HG03066 (cell line): Measurements from ENCODE around the gene CSMD2.

Experiments used
- ATAC-seq: cut with Tn5 transposase; IDR thresholded peaks from one replicate; pipeline ENCODE4 v1.9.1; 2021; ENCODE audit warnings: low read depth; ENCODE audit not compliant: unreplicated experiment

CSMD2 gene

GRCh38 chr1:33599516-33600115 lies 565.4 kb downstream of the CSMD2 start:
- no peak for ATAC-seq

DNA sequence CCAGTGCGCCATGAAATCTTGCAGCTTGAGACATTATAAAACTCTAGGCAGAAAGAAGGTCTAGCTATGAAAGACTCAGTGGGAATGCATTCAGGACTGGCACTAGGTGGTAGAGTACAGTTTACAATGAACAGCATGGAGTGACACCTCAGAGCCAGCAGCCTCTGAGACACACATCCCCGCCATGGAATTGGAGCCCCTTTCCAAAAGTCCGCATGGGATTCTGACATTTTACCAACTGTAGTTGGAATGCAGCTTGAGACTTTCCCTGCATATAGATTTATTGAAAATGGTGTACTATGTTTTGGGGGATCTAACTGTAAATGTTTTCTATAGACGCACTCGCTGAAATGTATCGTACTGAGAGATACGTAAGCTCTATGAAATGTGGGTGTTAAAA lies 576.3 kb downstream of the CSMD2 start:
- no peak for ATAC-seq

GRCh38 chr1:33586795-33587194 lies 578.2 kb downstream of the CSMD2 start:
- no peak for ATAC-seq

GRCh38 chr1:33586106-33586505 lies 578.9 kb downstream of the CSMD2 start:
- ATAC-seq = no peak

GRCh38 chr1:33583567-33583966 lies 581.5 kb downstream of the CSMD2 start:
- no peak for ATAC-seq

- ATAC-seq = no peak
Measured at GRCh38 chr1:33578557-33579448, 586.2 kb downstream of the CSMD2 start.

- ATAC-seq = no peak
Measured at GRCh38 chr1:33577663-33578062, 587.4 kb downstream of the CSMD2 start.

DNA sequence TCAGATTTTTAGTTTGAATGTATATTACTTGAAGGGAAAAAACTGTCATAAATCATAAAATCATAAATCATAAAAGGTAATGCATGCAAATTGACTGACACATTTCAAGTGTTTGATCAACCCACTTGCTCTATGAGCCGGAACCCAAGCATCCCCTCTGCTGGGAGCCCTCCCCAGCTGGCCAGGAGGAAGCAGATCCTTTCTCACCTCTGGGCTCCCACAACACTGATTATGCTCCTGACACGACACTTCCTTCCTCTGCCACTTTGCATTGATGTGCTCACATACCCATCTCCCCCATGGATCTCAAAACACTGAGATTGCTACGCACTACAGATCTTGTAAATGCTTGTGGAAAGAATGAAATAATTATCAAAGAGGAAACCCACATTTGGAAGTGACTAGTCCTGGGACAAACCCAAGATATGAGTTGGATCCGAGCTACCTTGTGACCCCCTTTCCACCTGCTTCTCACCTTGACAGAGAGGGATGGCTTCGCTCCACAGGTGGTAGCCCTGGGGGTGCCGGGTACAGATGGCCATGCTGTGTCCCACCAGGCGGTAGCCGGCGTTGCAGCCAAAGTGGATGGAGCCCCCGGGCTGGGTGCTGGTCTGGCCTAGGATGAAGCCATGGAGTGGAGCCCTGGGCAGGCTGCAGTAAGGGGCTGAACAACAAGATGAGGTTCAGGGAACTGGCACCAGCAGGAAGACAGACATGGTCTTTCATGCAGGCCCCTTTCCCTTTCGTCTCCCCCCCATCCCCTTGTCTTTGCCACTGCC lies 588.0 kb downstream of the CSMD2 start:
- ATAC-seq = no peak

- no peak for ATAC-seq
Measured at GRCh38 chr1:33575324-33575879, 589.6 kb downstream of the CSMD2 start.

GRCh38 chr1:33573661-33574060 lies 591.4 kb downstream of the CSMD2 start:
- no peak for ATAC-seq

DNA sequence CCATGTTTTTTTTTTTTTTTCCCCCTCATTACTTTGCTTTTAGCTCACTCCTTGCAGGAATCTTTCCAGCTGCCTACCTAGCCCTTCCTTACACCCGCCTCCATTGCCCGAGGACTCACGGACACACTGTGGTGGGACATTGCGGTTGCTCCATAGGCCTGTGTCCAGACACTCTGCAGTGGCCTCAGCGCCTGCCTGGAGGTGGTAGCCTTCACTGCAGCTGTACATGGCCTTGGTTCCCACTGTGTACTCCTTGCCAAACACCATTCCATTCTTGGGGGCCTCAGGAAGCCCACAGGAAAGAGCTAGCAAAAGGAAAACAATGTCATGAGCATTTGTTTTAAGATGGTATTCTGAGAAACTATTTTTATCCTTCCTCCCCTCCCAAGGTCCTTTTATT lies 592.6 kb downstream of the CSMD2 start:
- no peak for ATAC-seq

GRCh38 chr1:33569331-33569730 lies 595.7 kb downstream of the CSMD2 start:
- no peak for ATAC-seq

DNA sequence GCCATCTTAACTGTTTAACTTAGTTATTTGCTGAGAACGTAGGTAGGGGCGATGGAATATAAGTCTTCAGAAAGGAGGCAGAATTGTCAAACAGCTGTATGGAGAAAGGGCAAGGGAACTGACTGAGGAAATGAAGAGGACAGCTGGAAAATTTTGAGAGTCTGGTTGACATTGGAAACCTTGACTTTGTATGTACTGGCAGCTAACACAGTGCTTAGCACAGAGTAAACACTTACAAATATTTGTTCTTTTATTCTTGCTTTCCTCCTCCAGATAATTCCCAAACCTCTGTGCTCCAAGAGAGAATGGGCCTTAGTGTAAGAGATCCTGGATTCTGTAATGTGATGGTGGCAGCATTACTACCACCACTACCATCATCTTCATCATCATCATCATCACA lies 601.3 kb downstream of the CSMD2 start:
- ATAC-seq = no peak

DNA sequence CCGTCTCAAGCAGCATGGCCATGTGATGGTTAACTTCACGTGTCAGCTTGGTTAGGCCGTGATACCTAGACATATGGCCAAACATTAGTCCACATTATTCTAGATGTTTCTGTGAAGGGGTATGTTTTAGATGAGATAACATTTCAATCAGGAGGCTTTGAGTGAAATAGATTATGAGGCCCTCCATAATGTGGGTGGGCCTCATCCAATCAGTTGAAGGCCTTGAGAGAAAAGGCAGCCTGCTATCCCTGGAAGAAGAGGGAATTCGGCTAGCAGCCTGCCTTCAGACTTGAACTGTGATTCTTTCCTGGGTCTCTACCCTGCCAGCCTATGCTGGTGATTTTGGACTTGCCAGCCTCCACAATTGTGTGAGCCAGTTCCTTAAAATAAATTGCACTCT lies 602.5 kb downstream of the CSMD2 start:
- ATAC-seq = no peak

- ATAC-seq = no peak
Measured at GRCh38 chr1:33561576-33561975, 603.5 kb downstream of the CSMD2 start.

DNA sequence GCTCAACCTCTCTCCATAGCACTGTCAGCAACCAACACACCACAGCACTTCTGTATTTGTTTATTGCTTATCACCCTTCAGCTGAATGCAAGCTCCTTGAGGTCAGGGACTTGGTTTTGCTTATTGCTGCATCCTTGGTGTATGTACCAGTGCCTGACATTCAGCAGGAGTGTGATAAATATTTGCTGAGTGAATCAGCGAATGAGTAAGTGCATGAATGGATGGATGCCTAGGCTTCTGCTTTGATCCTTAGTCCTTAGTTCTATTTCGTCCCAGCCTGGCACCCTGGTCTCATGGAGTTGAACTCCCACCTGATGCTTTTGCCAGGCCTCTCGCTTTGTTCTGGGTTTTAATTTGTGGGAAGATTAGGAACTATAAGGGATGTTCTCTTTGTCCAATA lies 604.4 kb downstream of the CSMD2 start:
- no peak for ATAC-seq

DNA sequence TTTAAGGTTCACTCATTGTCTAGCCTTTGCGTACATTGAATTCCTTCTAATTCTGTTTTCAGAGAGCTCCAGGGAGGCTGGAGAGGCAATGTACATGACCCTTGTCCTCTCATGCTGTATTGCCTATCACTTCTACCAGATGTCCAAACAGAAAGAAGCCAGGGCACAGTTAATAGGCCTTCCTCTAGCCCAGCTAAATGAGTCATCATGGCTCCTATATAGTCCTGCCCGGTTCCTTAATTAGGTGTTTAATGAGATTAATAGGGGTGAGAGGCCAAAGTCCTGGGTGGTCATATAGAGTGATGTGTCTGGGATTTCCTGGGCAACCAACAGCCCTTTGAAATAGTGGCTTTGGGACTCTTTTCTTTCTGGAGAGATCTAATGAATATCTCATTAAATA lies 616.3 kb downstream of the CSMD2 start:
- ATAC-seq = no peak

DNA sequence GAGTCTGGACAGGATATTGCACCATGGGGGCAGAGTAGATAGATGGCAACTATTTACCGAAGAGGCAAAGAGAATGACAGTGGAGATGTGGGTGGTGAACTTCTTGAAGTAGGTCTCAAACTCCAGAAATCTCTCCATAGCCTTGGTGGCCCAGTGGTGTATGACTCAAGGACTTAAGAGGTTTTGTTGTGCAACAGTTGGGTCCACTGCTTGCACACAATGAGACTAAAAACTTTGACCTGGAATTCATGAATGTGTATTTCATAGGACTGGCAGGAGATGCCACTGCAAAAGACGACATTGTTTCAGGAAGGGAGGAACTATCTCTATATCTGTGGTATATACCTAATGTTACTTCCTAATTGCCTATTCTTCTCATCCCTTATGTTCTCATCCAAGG lies 616.7 kb downstream of the CSMD2 start:
- ATAC-seq = no peak

DNA sequence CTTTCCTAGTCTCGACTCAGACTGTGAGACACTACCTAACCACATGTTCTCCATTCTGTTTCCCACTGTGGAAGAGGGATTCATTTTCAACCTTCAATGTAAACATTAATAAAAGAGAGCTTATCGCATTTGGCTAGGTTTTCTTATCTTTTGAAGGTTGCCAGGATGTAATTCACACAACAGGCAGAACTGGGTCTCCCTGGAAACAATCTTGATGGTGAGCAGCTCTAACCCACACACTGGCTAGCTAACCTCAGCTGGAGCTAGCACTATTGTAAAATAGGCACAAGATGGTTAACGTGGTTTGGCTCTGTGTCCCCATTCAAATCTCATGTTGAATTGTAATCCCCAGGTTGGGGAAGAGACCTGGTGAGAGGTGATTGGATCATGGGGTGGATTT lies 617.5 kb downstream of the CSMD2 start:
- ATAC-seq = no peak

GRCh38 chr1:33541966-33542365 lies 623.1 kb downstream of the CSMD2 start:
- ATAC-seq = no peak

GRCh38 chr1:33537885-33538284 lies 627.1 kb downstream of the CSMD2 start:
- ATAC-seq = no peak
